Sigmoid colon (tissue), 4 donors: ENCODE data around the gene RHBDL3.

Experiments
- EP300 ChIP-seq, 4 donors: sonication (generic); formaldehyde crosslinking; IDR thresholded peaks; one replicate each; pipeline ENCODE4 v1.6.1; 2017; ENCODE audit warnings: antibody characterized with exemption in 4 of 4
- POLR2A ChIP-seq, 2 donors: fragments of 450-650 bp; IDR thresholded peaks; one replicate each; pipeline ENCODE4 v1.6.1; 2016; ENCODE audit warnings: antibody characterized with exemption in 2 of 2, mild to moderate bottlenecking in 2 of 2, moderate library complexity in 2 of 2
- POLR2AphosphoS5 ChIP-seq, 4 donors: sonication (generic); formaldehyde crosslinking; IDR thresholded peaks; one replicate each; pipeline ENCODE4 v1.6.1; 2017; ENCODE audit warnings: antibody characterized with exemption in 4 of 4
- TF ChIP-seq, protein P1 (sequence below), 4 experiments: fragments of 450-650 bp in 3 of 4; fragments of 200-600 bp in 1 of 4; IDR thresholded peaks; one replicate each; pipeline ENCODE4 v1.5.1; 2016 to 2019; ENCODE audit warnings: antibody characterized with exemption in 4 of 4, mild to moderate bottlenecking in 3 of 4, moderate library complexity in 2 of 4

- TF ChIP-seq, protein P1, sequence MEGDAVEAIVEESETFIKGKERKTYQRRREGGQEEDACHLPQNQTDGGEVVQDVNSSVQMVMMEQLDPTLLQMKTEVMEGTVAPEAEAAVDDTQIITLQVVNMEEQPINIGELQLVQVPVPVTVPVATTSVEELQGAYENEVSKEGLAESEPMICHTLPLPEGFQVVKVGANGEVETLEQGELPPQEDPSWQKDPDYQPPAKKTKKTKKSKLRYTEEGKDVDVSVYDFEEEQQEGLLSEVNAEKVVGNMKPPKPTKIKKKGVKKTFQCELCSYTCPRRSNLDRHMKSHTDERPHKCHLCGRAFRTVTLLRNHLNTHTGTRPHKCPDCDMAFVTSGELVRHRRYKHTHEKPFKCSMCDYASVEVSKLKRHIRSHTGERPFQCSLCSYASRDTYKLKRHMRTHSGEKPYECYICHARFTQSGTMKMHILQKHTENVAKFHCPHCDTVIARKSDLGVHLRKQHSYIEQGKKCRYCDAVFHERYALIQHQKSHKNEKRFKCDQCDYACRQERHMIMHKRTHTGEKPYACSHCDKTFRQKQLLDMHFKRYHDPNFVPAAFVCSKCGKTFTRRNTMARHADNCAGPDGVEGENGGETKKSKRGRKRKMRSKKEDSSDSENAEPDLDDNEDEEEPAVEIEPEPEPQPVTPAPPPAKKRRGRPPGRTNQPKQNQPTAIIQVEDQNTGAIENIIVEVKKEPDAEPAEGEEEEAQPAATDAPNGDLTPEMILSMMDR (IDR thresholded peaks at IDR 0.05) = no peak
- TF ChIP-seq POLR2A (IDR thresholded peaks at IDR 0.05) (no peak), EP300 (IDR thresholded peaks at IDR 0.05) (no peak), POLR2AphosphoS5 (IDR thresholded peaks at IDR 0.05) (no peak)
These were observed 65.8 kb downstream of the RHBDL3 start for GRCh38 chr17:32331243-32332040.
